Cardiac muscle cell (in vitro differentiated cells and primary cell): ENCODE results near the gene RNF182. TPM values are rescaled to one million over a fixed set of nuclear protein-coding genes. Genes with fewer than 3 reads are reported as not detected.

Experiments used
- DNase-seq, 2 donors: peaks; one replicate each; pipeline versions ENCODE4 v3.0.0 to v3.0.0-alpha.2; 2010 to 2017; ENCODE audit warnings: low read depth in 1 of 2, low spot score in 1 of 2
- H3K27ac ChIP-seq: fragments of 200-600 bp; sonication (generic); 2 replicates; pipeline ENCODE4 v1.5.1; 2016
- H3K27me3 ChIP-seq: fragments of 200-600 bp; sonication (generic); 2 replicates; pipeline ENCODE4 v1.6.0; 2016; ENCODE audit warnings: control low read depth
- H3K36me3 ChIP-seq: fragments of 200-600 bp; sonication (generic); 2 replicates; pipeline ENCODE4 v1.5.1; 2016; ENCODE audit warnings: control low read depth
- H3K4me1 ChIP-seq: fragments of 200-600 bp; sonication (generic); 2 replicates; pipeline ENCODE4 v1.8.1; 2017; ENCODE audit warnings: low read depth, mild to moderate bottlenecking, mixed run types
- H3K4me3 ChIP-seq: fragments of 200-600 bp; sonication (generic); 2 replicates; pipeline ENCODE4 v1.5.1; 2016; ENCODE audit warnings: mild to moderate bottlenecking
- H3K9me3 ChIP-seq: fragments of 200-600 bp; sonication (generic); 2 replicates; pipeline ENCODE4 v1.5.1; 2017; ENCODE audit warnings: low read depth, mild to moderate bottlenecking, control low read depth
- polyA plus RNA-seq: library from polyadenylated mRNA; unstranded; fragments of >200 nt; fragmentation: Nextera tagmentation; extraction: Ambion mirVana; gene quantifications from 2 replicates; pipeline ENCODE4 v1.2.1, GENCODE V29; 2016
- total RNA-seq: library from RNA; depleted of rRNA; stranded (reverse); fragments of >200 nt; gene quantifications from 2 replicates; pipeline ENCODE4 v1.2.3, GENCODE V29; 2016
- TF ChIP-seq, protein P1 (sequence below): IDR thresholded peaks from 2 replicates; pipeline ENCODE4 v1.5.1; 2012; ENCODE audit warnings: low read depth, mild to moderate bottlenecking, low read length

Gene RNF182
- total and polyA plus RNA-seq, 2 experiments from 2014 or later = 1.1 to 1.3 TPM

DNA sequence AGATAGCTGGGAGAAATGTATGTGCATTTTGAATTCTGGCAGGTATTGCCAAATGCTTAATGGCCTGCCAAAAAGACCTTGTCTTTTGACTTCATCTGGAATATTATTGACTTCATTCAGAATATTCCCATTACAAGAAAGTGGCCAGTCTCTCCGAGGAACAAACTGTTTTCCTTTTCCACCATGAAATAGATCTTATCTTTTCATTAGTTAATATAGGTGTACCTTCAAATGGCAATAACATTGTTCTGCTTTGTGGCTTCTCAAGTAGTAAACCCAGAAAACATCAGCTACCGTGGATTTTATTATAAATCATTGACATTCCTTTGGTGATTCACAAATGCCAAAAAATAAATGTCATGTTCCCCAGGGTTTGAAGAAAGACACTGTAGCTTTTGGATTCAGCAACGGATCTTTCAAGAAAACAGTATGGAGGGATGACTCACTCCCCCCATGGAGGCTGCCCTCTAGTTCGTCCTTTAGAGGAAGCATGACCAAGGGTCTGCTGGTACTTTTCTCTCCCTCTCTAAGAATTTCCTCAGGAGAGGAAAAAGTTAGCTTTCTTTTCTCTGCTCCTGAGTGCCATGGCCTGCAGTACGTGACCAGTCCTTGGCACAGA, 1.1 kb upstream of the RNF182 start:
- TF ChIP-seq, protein P1, sequence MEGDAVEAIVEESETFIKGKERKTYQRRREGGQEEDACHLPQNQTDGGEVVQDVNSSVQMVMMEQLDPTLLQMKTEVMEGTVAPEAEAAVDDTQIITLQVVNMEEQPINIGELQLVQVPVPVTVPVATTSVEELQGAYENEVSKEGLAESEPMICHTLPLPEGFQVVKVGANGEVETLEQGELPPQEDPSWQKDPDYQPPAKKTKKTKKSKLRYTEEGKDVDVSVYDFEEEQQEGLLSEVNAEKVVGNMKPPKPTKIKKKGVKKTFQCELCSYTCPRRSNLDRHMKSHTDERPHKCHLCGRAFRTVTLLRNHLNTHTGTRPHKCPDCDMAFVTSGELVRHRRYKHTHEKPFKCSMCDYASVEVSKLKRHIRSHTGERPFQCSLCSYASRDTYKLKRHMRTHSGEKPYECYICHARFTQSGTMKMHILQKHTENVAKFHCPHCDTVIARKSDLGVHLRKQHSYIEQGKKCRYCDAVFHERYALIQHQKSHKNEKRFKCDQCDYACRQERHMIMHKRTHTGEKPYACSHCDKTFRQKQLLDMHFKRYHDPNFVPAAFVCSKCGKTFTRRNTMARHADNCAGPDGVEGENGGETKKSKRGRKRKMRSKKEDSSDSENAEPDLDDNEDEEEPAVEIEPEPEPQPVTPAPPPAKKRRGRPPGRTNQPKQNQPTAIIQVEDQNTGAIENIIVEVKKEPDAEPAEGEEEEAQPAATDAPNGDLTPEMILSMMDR = no peak
- no peaks in the 10 kb centered on the region for H3K36me3 ChIP-seq
- H3K27ac ChIP-seq = no peak overlapping the region
- no peaks in the 10 kb centered on the region for H3K4me1 ChIP-seq
- DNase-seq = peak in 1 of 2 donors; percentile 27
- H3K9me3 ChIP-seq = no peaks in the 10 kb centered on the region
- H3K4me3 ChIP-seq = peak overlapping the region; percentile 56
- peaks cover 43% of the 10 kb centered on the region for H3K27me3 ChIP-seq

DNA sequence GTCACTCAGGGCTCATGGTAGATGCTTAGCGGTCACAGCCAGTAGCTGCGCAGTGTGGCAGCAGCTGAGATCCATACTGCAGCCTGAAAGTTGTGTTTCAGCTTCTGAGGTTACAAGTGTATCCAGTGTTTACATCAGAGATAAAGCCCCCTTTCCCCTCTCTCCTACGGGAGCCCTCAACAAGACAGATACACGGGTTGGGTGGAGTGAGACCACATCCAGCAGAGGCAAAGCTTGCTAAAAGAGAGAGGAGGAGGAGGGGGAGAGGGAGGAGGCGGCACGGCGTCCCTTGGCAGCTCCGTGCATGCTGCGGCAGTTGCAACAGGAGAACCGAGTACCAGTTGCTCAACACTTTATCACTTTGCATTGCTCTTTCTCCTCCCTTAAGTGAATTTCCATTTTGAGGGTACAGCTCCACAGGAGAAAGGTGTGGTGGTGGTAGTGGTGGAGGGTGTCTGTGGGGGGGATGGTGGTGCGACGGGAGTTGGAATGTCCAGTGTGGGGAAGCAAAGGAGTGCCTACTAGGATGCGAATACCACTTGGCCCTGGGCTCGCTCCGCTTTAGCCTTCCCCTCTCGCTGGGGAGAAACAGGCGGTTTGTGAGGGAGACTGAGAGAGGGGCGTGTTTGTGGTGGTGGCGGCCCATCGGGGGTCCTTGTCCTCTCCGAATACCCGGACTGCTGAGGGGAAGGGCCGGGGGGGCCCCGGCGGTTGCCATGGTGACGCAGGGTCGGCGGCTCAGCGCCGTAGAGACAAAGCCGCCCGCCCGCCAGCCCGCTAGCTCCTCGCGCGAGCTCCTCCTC, 405 bp upstream of the RNF182 start:
- DNase-seq = peak; percentile 57 to 78
- Histone ChIP-seq H3K36me3 (no peaks in the 10 kb centered on the region), H3K4me3 (peak overlapping the region; percentile 56), H3K27ac (no peak overlapping the region), H3K9me3 (no peaks in the 10 kb centered on the region), H3K4me1 (no peaks in the 10 kb centered on the region), H3K27me3 (peaks cover 43% of the 10 kb centered on the region)
- TF ChIP-seq, protein P1 = no peak

DNA sequence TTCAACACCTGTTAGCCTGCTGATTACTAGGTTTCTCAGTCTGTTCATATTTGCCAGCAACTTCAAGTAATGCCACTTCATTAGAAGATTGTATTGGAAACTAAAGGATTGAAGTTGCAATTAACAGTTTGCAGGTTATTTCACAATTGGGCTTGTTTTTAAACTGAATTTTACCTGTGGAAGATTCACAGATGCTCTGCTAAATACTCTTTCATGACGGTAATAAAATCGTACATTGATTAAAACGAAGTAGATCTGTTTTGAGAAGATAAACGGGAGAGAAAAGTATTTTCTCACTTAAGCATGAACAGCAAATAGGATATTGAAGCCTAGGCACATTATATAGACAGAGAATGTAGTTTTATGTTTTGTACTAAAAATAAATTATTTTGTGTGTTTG, 1.6 kb downstream of the RNF182 start:
- Histone ChIP-seq H3K27me3 (peaks cover 43% of the 10 kb centered on the region), H3K9me3 (no peaks in the 10 kb centered on the region), H3K27ac (no peak overlapping the region), H3K4me1 (no peaks in the 10 kb centered on the region), H3K4me3 (no peak overlapping the region), H3K36me3 (no peaks in the 10 kb centered on the region)
- no peak for DNase-seq
- TF ChIP-seq, protein P1 = no peak

DNA sequence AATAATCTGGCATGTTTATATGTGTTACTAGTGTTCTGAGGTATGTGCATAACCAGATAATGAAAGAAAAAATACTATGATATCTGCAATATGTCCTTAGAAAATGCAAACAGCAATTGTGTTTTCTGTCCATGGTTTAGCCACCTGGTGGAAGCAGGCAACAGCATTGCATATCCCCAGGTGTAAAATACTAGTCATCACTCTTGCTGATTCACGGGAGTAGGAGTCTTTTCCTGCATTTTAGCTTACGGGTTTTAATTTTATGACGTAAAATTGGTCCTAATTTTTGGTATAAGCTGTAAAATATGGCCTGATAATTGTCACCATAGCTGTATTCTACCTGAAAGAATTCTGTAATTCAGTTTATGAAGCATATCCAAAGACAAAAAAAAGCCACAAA, 2.5 kb downstream of the RNF182 start:
- Histone ChIP-seq H3K4me1 (no peaks in the 10 kb centered on the region), H3K4me3 (no peak overlapping the region), H3K27ac (no peak overlapping the region), H3K9me3 (no peaks in the 10 kb centered on the region), H3K27me3 (peaks cover 43% of the 10 kb centered on the region), H3K36me3 (no peaks in the 10 kb centered on the region)
- TF ChIP-seq, protein P1 = no peak
- no peak for DNase-seq

DNA sequence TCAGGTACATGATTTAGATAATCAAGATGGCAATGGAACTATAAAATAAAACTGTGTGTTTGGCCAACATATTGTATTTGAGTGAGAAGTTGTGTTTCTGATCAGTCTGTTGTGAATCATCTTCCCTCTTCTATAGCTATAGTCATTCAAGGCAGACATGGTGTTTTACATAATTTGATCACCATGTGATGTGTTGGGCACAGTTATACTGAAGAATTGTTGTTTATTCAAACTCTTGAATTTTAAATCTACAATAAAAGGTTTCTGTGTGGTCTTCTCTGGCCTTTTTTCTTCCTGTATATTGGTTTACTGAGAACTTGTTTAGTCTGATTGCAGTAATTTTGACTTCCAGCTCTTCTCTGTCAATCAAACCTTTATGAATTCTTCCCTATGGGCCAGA, 4.4 kb downstream of the RNF182 start:
- Histone ChIP-seq H3K27me3 (peaks cover 32% of the 10 kb centered on the region), H3K4me3 (no peak overlapping the region), H3K36me3 (no peaks in the 10 kb centered on the region), H3K27ac (no peak overlapping the region), H3K9me3 (no peaks in the 10 kb centered on the region), H3K4me1 (no peaks in the 10 kb centered on the region)
- DNase-seq = no peak
- TF ChIP-seq, protein P1 = no peak
